ENCODE measurements around the gene DOCK9.

Gene DOCK9

DNA sequence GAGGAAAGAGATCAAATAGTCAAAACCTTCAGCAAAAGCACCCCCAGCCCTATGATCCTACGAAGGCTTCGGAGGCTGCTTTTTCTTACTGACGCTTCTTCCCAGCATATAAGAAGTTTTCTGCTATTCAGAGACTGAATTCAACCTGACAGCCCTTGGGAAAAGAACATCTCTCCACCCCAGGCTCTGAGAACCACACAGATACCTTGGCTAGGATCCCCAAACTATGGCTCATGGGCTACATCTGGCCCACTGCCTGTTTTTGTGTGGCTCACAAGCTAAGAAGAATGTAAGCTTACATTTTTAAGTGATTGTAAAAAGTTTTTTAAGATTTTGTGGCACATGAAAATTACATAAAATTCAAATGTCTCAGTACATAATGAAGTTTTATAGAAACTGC lies 228.4 kb downstream of the DOCK9 start:
- Histone ChIP-seq H3K27ac (ENCODE audit: low read length) (no peak overlapping the region), H3K27me3 (ENCODE audit: insufficient read depth, low read length) (peaks cover 35% of the 10 kb centered on the region), H3K9me3 (ENCODE audit: insufficient read depth, low read depth, low read length) (no peaks in the 10 kb centered on the region), H3K36me3 (ENCODE audit: insufficient read depth, low read depth, low read length) (no peaks in the 10 kb centered on the region), H3K9ac (ENCODE audit: low read depth, low read length) (no peak overlapping the region), H3K4me3 (ENCODE audit: low read length) (no peak overlapping the region), H3K4me1 (ENCODE audit: insufficient read depth, low read length) (0 out of 2 replicates have a peak, but pooled peaks cover 3% of the 10 kb centered on the region)

DNA sequence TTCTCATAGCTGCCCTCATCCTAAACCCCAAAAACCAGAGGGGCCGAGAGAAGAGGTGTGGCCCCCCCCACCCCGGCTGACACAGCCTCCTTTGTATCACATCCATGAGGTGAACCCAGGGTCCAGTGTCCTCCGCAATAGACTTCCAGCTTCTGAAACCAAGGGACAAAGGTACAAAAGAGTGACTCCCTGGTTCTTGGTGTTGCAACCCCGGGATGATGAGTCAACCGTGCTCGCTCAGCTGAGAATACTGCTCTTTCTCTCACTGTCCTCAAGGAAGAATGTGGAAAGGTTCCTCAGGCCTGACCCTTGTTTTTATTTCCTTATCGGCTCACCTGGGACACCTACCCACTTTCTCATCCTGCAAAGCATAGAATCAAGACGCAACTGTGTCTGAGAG lies 230.9 kb downstream of the DOCK9 start:
- H3K36me3 ChIP-seq (ENCODE audit: insufficient read depth, low read depth, low read length) = no peaks in the 10 kb centered on the region
- no peak overlapping the region for H3K9ac ChIP-seq (ENCODE audit: low read depth, low read length)
- no peak overlapping the region for H3K4me3 ChIP-seq (ENCODE audit: low read length)
- no peaks in the 10 kb centered on the region for H3K9me3 ChIP-seq (ENCODE audit: insufficient read depth, low read depth, low read length)
- H3K4me1 ChIP-seq (ENCODE audit: insufficient read depth, low read length) = 0 out of 2 replicates have a peak, but pooled peaks cover 3% of the 10 kb centered on the region
- peaks cover 20% of the 10 kb centered on the region for H3K27me3 ChIP-seq (ENCODE audit: insufficient read depth, low read length)
- H3K27ac ChIP-seq (ENCODE audit: low read length) = no peak overlapping the region
